GM21723 (cell line): ENCODE results near the gene SLAMF6.

Experiments
- ATAC-seq: cut with Tn5 transposase; IDR thresholded peaks from one replicate; pipeline ENCODE4 v1.9.1; 2021; ENCODE audit warnings: mild to moderate bottlenecking, moderate library complexity; ENCODE audit not compliant: unreplicated experiment

SLAMF6 gene

GRCh38 chr1:160437432-160438316, 85.4 kb downstream of the SLAMF6 start:
- ATAC-seq: peak; percentile 85

GRCh38 chr1:160436966-160437365, 86.1 kb downstream of the SLAMF6 start:
- ATAC-seq: no peak
